Measurements from ENCODE around the gene RBMS3. TPM values are rescaled to one million over a fixed set of nuclear protein-coding genes. Genes with fewer than 3 reads are reported as not detected.

RBMS3 gene
- total and polyA plus RNA-seq, 9 donors = 11.6 to 79.2 (median 63.1) TPM

GRCh38 chr3:29646043-29646442, 365.2 kb downstream of the RBMS3 start:
- WGBS, 3 donors = 86 to 91% (median 90%) methylated on average over 1 of the region's 1 CpG
- no peak for DNase-seq
- intact Hi-C loops (cut with DNase I) = no loop called here
- TF ChIP-seq EP300 (IDR thresholded peaks at IDR 0.05) (no peak), CTCF (IDR thresholded peaks at IDR 0.05) (no peak)
- Histone ChIP-seq H3K4me1 (ENCODE audit: insufficient read depth) (peaks cover 10% of the 10 kb centered on the region), H3K36me3 (no peaks in the 10 kb centered on the region), H3K4me3 (no peak overlapping the region), H3K27me3 (no peaks in the 10 kb centered on the region), H3K27ac (no peak overlapping the region), H3K9me3 (no peaks in the 10 kb centered on the region)

GRCh38 chr3:29649815-29650547, 369.1 kb downstream of the RBMS3 start:
- WGBS, 3 donors = 85 to 92% (median 88%) methylated on average over 6 of the region's 6 CpGs
- Histone ChIP-seq H3K4me3 (no peak overlapping the region), H3K27ac (no peak overlapping the region), H3K27me3 (no peaks in the 10 kb centered on the region), H3K4me1 (ENCODE audit: insufficient read depth) (no peaks in the 10 kb centered on the region), H3K9me3 (no peaks in the 10 kb centered on the region), H3K36me3 (no peaks in the 10 kb centered on the region)
- TF ChIP-seq EP300 (IDR thresholded peaks at IDR 0.05) (no peak), POLR2A (IDR thresholded peaks at IDR 0.05) (no peak), CTCF (IDR thresholded peaks at IDR 0.05) (no peak)
- no peak for DNase-seq
- intact Hi-C loops (cut with DNase I) = no loop called here

GRCh38 chr3:29653680-29654079, 372.8 kb downstream of the RBMS3 start:
- no peak for TF ChIP-seq CTCF (IDR thresholded peaks at IDR 0.05)
- TF ChIP-seq POLR2A (IDR thresholded peaks at IDR 0.05) = no peak
- no peak for TF ChIP-seq EP300 (IDR thresholded peaks at IDR 0.05)
- intact Hi-C loops (cut with DNase I) = no loop called here
- no peak for DNase-seq
- WGBS, 3 donors = 87 to 97% (median 95%) methylated on average over 4 of the region's 4 CpGs
- Histone ChIP-seq H3K27ac (no peak overlapping the region), H3K4me3 (no peak overlapping the region), H3K4me1 (ENCODE audit: insufficient read depth) (no peaks in the 10 kb centered on the region), H3K9me3 (no peaks in the 10 kb centered on the region), H3K27me3 (no peaks in the 10 kb centered on the region), H3K36me3 (no peaks in the 10 kb centered on the region)

GRCh38 chr3:29655015-29655747, 374.3 kb downstream of the RBMS3 start:
- TF ChIP-seq EP300 (IDR thresholded peaks at IDR 0.05) = no peak
- no peak for TF ChIP-seq POLR2A (IDR thresholded peaks at IDR 0.05)
- no peak for TF ChIP-seq CTCF (IDR thresholded peaks at IDR 0.05)
- no peaks in the 10 kb centered on the region for H3K36me3 ChIP-seq
- 80 to 85% (median 81%) methylated on average over 6 of the region's 6 CpGs for WGBS, 3 donors
- H3K9me3 ChIP-seq = no peaks in the 10 kb centered on the region
- H3K27me3 ChIP-seq = no peaks in the 10 kb centered on the region
- H3K4me1 ChIP-seq (ENCODE audit: insufficient read depth) = no peaks in the 10 kb centered on the region
- no peak overlapping the region for H3K27ac ChIP-seq
- intact Hi-C loops (cut with DNase I) = no loop called here
- DNase-seq = no peak
- H3K4me3 ChIP-seq = no peak overlapping the region
